Endothelial cell of umbilical vein (primary cell): ENCODE results near the gene ZNF326. TPM values are rescaled to one million over a fixed set of nuclear protein-coding genes. Genes with fewer than 3 reads are reported as not detected.

Experiments used
- BruUV-seq: library from RNA; stranded (reverse); fragments of 400-500 nt; replicated peaks from 2 replicates; lab custom pipeline; 2021; lab: Mats Ljungman, UMichigan
- CTCF ChIA-PET: fragments of 300-600, 350-600 bp; sonication (Branson Sonifier 250); formaldehyde crosslinking; loops from one replicate; lab custom pipeline; 2021; ENCODE audit warnings: antibody characterized with exemption, inconsistent platforms; lab: Charles Lee
- POLR2A ChIA-PET: fragments of 300-600, 350-600 bp; sonication (Branson Sonifier 250); formaldehyde crosslinking; loops from one replicate; lab custom pipeline; 2021; ENCODE audit warnings: antibody characterized with exemption, inconsistent platforms; lab: Charles Lee
- DNase-seq: peaks from one replicate; pipeline ENCODE4 v3.0.0-alpha.2; 2011; ENCODE audit warnings: low read depth, low spot score
- FAIRE-seq: peaks from 2 replicates; lab custom pipeline; 2011; peaks lifted over from hg19 to GRCh38; lab: Jason Lieb, UNC
- H2AFZ ChIP-seq: 2 replicates; pipeline ENCODE4 v1.6.0; 2012; ENCODE audit warnings: low read depth, low read length, control low read depth, inconsistent platforms
- H3K27ac ChIP-seq: 2 replicates; pipeline ENCODE4 v1.5.1; 2011; ENCODE audit warnings: low read depth, mild to moderate bottlenecking, control low read depth, low read length, moderate library complexity; ENCODE audit not compliant: insufficient read depth
- H3K27me3 ChIP-seq, 2 experiments: 2 replicates each; pipeline versions ENCODE4 v1.6.0 to v1.6.1; 2011; ENCODE audit warnings: low read length in 2 of 2, mixed read lengths in 1 of 2; ENCODE audit not compliant: control insufficient read depth in 2 of 2, insufficient read depth in 2 of 2
- H3K36me3 ChIP-seq, 2 experiments: 2 replicates in 1 of 2; 3 replicates in 1 of 2; pipeline ENCODE4 v1.5.1; 2011; ENCODE audit warnings: low read length in 2 of 2, mild to moderate bottlenecking in 1 of 2, moderate library complexity in 1 of 2; ENCODE audit not compliant: control insufficient read depth in 2 of 2, insufficient read depth in 2 of 2; ENCODE audit errors: extremely low read depth in 1 of 2
- H3K4me1 ChIP-seq: 3 replicates; pipeline ENCODE4 v1.5.1; 2011; ENCODE audit warnings: mild to moderate bottlenecking, low read length; ENCODE audit not compliant: control insufficient read depth, insufficient read depth; ENCODE audit errors: extremely low read depth
- H3K4me2 ChIP-seq: 2 replicates; pipeline ENCODE4 v1.6.1; 2011; ENCODE audit warnings: low read length, control low read depth, mixed read lengths; ENCODE audit not compliant: insufficient read depth
- H3K4me3 ChIP-seq, 3 experiments: fragments of 200-600 bp in 1 of 3; sonication (generic), shearing (Covaris generic) in 1 of 3; replicated peaks in 1 of 3; 2 replicates each; pipeline ENCODE4 v1.5.1; 2011 to 2016; ENCODE audit warnings: control low read depth in 3 of 3, low read length in 3 of 3, mild to moderate bottlenecking in 2 of 3, inconsistent platforms in 1 of 3, low read depth in 1 of 3, moderate library complexity in 1 of 3; ENCODE audit not compliant: insufficient read depth in 1 of 3
- H3K79me2 ChIP-seq: 2 replicates; pipeline ENCODE4 v1.6.0; 2012; ENCODE audit warnings: low read length, inconsistent platforms; ENCODE audit not compliant: control insufficient read depth, insufficient read depth
- H3K9ac ChIP-seq: replicated peaks from 2 replicates; pipeline ENCODE3; 2011; ENCODE audit warnings: low read length, control low read depth; ENCODE audit not compliant: insufficient read depth; ENCODE audit errors: extremely low read depth
- H3K9me1 ChIP-seq: replicated peaks from 3 replicates; pipeline ENCODE4 v1.6.0; 2011; ENCODE audit warnings: mild to moderate bottlenecking, low read length; ENCODE audit not compliant: control insufficient read depth, insufficient read depth; ENCODE audit errors: extremely low read depth
- H3K9me3 ChIP-seq: replicated peaks from 2 replicates; pipeline ENCODE4 v1.5.1; 2012; ENCODE audit warnings: low read length, inconsistent platforms; ENCODE audit not compliant: control insufficient read depth, insufficient read depth
- H4K20me1 ChIP-seq: replicated peaks from 2 replicates; pipeline ENCODE3; 2011; ENCODE audit warnings: mild to moderate bottlenecking, low read length; ENCODE audit not compliant: control insufficient read depth, insufficient read depth; ENCODE audit errors: extremely low read depth
- CTCF ChIP-seq, 2 donors: IDR thresholded peaks; 1 replicate in 1 of 2; 2 replicates in 1 of 2; pipeline ENCODE4 v1.5.1; 2011; ENCODE audit warnings: low read length in 2 of 2, mild to moderate bottlenecking in 2 of 2, moderate library complexity in 2 of 2, control low read depth in 1 of 2, inconsistent platforms in 1 of 2, low read depth in 1 of 2; ENCODE audit not compliant: insufficient read depth in 1 of 2; ENCODE audit errors: extremely low read depth in 1 of 2
- EZH2 ChIP-seq: IDR thresholded peaks from 2 replicates; pipeline ENCODE4 v1.6.1; 2012; ENCODE audit warnings: borderline replicate concordance, low read depth, mild to moderate bottlenecking, moderate library complexity, low read length, inconsistent platforms; ENCODE audit not compliant: severe bottlenecking
- FOS ChIP-seq: IDR thresholded peaks from 2 replicates; pipeline ENCODE4 v1.6.1; 2011; ENCODE audit warnings: mild to moderate bottlenecking, low read length, moderate library complexity, borderline replicate concordance; ENCODE audit not compliant: insufficient read depth
- GATA2 ChIP-seq: IDR thresholded peaks from 2 replicates; pipeline ENCODE4 v1.7.0; 2011; ENCODE audit warnings: low read depth, mild to moderate bottlenecking, moderate library complexity, mixed read lengths, low read length; ENCODE audit not compliant: insufficient read length, insufficient read depth
- JUN ChIP-seq: IDR thresholded peaks from 2 replicates; pipeline ENCODE4 v1.6.1; 2011; ENCODE audit warnings: borderline replicate concordance, low read depth; ENCODE audit not compliant: insufficient read length, insufficient read depth
- MAX ChIP-seq: IDR thresholded peaks from 2 replicates; pipeline ENCODE4 v1.6.1; 2011; ENCODE audit not compliant: insufficient read depth, insufficient read length
- MYC ChIP-seq: IDR thresholded peaks from one replicate; pipeline ENCODE4 v1.6.1; 2011; ENCODE audit warnings: mild to moderate bottlenecking, low read depth, low read length
- POLR2A ChIP-seq: IDR thresholded peaks from 2 replicates; pipeline ENCODE4 v1.6.1; 2012; ENCODE audit warnings: low read depth, mild to moderate bottlenecking, control low read depth, low read length
- POLR2AphosphoS5 ChIP-seq: IDR thresholded peaks from 2 replicates; pipeline ENCODE4 v1.6.1; 2012; ENCODE audit warnings: low read depth, mild to moderate bottlenecking, control low read depth, low read length, moderate library complexity; ENCODE audit not compliant: insufficient read depth
- dilution Hi-C: fragments of 300-500 bp; cut with MboI; formaldehyde crosslinking; loops from one replicate; pipeline ENCODE4 v1.15.0; 2019; ENCODE audit warnings: low sequenced_read_pairs; ENCODE audit not compliant: extremely low pct_ligation_motif_present
- intact Hi-C: fragments of 100-400 bp; cut with micrococcal nuclease; formaldehyde crosslinking; loops from one replicate; pipeline ENCODE4 v1.10.0; 2022
- polyA plus RNA-seq, 4 experiments: library from polyadenylated mRNA; depleted of rRNA in 3 of 4; stranded (reverse) in 3 of 4; unstranded in 1 of 4; fragments of >200 nt; gene quantifications; 2 replicates each; pipeline versions ENCODE4 v1.2.1 to v1.2.3, GENCODE V29; 2011 to 2012; ENCODE audit warnings: missing spikeins in 1 of 4
- total RNA-seq: library from RNA; stranded (reverse); gene quantifications from 2 replicates; pipeline ENCODE4 v1.2.3, GENCODE V29; 2021

Gene ZNF326
- total and polyA plus RNA-seq, 2 donors (not counting 3 experiments of a cell fraction or from before 2014, with no cell fraction given), result 13.1 to 29.9 TPM

- Histone ChIP-seq H3K4me1 (peaks cover 19% of the 10 kb centered on the region), H3K36me3 (no peaks in the 10 kb centered on the region), H3K4me3 (no peak overlapping the region), H3K9ac (no peak overlapping the region), H3K9me3 (no peaks in the 10 kb centered on the region), H3K9me1 (peaks cover 4% of the 10 kb centered on the region), H3K27me3 (no peaks in the 10 kb centered on the region), H3K4me2 (no peak overlapping the region), H2AFZ (no peak overlapping the region), H3K27ac (no peak overlapping the region), H3K79me2 (no peaks in the 10 kb centered on the region), H4K20me1 (no peaks in the 10 kb centered on the region)
- TF ChIP-seq JUN, result no peak
- no peak for TF ChIP-seq POLR2AphosphoS5
- no peak for TF ChIP-seq FOS
- TF ChIP-seq MAX, result no peak
- TF ChIP-seq EZH2, result no peak
- TF ChIP-seq POLR2A, result no peak
- no peak for TF ChIP-seq MYC
- TF ChIP-seq GATA2, result no peak
- no peak for TF ChIP-seq CTCF (IDR thresholded peaks at IDR 0.05; ENCODE audit: extremely low read depth in 1 of 2, insufficient read depth in 1 of 2, low read depth in 1 of 2, low read length in 2 of 2)
- intact Hi-C loops (no loop called here), dilution Hi-C loops (no loop called here)
- CTCF ChIA-PET, result interaction anchor here (0.9 kb wide), 1 partner anchor 131 kb away, joined by 3 read pairs; no protein-coding TSS in a partner anchor
- no TSS peak for BruUV-seq
- FAIRE-seq (no peak), DNase-seq (no peak)
- POLR2A ChIA-PET, result no interaction called here
Observed at GRCh38 chr1:89973471-89974127, 21.3 kb upstream of the ZNF326 start.
